NCI-H2081 treated with DMSO at 0.1 percent for 48 hours (cell line): Measurements from ENCODE around the gene RAVER2.
"Not testable (repeated sequence)": the region's sequence is repeated elsewhere in the genome, so short reads cannot be mapped to it uniquely, and the experiment has no call there.

Experiments used
- DNase-seq: peaks from one replicate; lab custom pipeline; 2025; lab: John Stamatoyannopoulos, UW

RAVER2 gene

DNA sequence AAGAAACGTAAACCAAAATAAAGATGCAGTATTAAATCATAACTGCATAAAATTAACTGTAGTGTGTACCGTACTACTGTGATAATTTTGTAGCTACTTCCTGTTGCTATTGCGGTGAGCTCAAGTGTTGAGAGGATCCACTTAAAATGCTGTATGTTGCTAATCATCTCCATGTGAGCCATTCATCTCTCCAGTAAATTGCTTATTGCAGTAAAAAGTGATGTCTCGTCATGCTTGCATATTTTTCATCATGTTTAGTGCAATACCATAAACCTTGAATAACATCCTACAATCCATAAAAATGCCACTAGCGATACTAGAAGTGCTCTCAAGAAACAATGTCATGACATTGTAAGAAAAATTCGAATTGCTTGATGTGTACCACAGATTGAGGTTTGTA lies 66.3 kb downstream of the RAVER2 start:
- no peak for DNase-seq

DNA sequence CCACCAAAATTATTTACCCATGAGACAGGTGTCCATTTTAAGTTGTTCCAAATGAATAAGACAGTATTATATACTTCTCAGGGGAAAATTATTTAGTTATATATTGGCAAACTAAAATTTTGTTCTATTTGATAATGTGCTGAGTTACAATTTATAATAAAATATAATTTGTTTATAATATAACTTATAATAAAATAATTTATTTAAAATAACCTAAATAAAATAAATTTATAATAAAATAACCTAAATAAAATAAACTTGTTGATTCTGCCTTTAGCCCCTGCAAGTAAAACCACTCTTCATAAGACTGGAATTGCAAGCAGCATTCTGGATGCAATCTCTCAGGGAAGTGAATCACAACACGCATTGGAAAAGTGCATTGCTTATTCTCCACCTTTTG lies 69.6 kb downstream of the RAVER2 start:
- DNase-seq, result no peak

DNA sequence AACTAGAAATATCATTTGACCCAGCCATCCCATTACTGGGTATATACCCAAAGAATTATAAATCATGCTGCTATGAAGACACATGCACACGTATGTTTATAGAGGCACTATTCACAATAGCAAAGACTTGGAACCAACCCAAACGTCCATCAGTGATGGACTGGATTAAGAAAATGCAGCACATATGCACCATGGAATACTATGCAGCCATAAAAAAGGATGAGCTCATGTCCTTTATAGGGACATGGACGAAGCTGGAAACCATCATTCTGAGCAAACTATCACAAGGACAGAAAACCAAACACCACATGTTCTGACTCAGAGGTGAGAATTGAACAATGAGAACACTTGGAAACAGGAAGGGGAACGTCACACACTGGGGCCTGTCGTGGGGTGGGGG lies 72.5 kb downstream of the RAVER2 start:
- DNase-seq, result not testable (repeated sequence)

DNA sequence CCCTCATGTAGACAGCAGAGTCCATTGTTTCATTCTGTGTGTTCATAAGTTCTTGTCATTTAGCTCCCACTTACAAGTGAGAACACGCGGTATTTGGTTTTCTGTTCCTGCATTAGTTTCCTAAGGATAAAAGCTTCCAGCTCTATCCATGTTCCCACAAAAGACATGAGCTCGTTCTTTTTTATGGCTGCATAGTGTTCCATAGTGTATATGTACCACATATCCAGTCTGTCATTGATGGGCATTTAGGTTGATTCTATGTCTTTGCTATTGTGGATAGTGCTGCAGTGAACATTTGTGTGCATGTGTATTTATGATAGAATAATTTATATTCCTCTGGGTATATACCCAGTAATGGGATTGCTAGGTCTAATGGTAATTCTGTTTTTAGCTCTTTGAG lies 75.7 kb downstream of the RAVER2 start:
- DNase-seq, result not testable (repeated sequence)

DNA sequence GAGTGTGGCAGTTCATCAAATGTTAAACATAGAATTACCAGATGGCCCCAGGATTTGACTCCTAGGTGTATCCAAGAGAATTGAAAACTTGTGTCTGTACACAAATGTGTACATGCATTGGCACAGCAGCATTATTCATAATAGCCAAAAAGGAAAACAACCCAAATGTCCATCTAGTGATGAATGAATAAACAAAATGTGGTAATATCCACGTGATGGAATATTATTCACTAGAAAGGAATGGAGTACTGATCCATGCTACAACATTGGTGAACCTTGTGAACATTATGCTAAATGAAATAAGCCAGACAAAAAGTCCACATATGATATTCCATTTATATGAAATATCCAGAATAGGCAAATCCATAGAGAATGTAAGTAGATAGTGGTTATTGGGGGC lies 77.7 kb downstream of the RAVER2 start:
- DNase-seq, result no peak

DNA sequence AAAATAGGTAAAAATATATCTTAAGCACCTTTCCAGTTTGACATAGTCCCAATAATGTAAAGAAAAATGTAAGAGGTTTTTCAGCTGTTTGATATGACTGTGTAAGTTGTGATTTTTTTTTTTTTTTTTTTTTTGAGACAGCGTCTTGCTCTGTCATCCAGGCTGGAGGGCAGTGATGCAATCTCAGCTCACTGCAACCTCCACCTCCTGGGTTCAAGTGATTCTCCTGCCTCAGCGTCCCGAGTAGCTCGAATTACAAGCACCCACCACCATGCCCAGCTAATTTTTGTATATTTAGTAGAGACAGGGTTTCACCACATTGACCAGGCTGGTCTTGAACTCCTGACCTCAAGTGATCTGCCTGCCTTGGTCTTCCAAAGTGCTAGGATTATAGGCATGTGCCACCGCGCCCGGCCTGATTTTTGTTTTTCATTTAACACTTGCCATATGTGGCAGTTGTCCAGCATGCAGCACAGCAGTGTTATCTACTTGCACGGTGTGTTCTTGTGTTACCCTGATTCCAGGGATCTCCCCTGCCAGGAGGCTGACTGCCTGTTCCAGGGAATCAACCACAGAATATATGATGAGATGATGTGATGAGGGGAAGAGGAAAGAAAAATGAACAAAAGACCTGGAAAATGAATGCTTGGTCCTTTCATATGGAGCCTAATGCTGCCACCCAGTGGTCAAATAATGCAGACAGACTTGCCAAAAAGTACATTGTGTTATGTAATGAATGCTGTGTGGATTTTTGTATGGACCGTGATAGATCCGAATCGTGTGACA lies 79.0 kb downstream of the RAVER2 start:
- DNase-seq, result peak; percentile 39

DNA sequence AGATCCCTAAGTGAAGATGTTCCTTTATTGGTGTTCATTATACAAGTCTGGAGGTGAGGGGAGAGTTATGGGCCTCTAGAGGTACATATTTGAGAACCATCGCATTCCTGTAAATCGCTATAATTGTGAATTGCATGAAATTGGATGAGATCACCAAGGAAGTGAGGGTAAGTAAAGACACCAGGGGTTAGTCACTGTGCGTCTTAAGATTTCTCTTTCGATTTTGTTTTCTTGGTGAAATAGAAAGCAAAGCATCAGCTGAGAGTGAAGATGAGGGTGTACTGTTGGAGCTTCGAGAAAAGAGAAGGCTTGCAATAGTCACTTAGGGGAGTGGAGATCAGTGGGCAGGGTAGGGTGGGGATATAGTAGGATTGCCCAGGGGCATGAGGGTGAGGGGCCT lies 82.1 kb downstream of the RAVER2 start:
- DNase-seq, result no peak

DNA sequence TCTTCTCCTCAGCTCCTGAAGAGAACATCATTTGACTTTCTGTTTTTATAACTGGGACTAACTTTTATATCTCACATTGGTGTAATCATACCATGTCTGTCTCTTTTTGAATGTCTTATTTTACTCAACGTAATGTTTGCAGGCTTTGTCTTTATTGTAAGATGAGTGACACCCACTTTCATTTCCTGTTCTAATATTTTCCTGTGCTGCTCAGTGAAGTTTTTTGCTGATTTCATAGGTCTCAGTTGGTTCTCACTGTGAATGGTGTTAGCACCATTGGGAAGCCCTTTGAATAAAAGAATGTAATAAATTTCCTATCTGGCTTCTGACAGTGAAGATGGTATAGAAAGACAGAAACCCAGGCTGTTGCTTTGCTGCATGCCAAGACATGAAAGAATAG lies 84.0 kb downstream of the RAVER2 start:
- DNase-seq, result no peak

DNA sequence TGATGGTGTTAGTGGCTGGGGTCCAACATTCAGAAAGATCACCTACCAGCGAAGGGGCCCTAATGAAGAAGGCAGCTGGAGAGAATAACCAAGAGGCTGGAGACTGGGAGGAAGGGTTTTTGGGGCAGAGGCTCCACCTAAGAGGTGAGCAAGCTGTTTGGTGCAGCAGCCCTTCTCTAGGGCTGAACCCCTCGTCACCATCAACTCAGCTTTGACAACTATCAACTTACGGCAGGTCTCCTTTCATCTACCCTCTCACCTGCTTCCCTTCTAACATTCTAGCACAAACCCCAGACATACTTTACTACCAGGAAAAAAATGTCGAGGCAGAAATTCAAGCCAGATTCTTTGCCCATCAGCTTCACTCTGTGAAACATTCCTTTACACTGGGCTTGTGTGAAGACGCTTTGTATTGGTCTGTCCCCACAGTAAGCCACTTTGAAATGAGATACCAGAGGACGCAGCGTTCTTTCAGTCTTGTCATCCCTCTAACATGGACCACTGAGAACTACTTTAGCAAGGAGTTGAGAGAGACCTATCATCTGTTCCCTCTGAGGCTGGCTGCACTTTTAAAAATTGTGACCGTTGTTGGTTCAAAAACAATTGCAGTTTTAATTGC lies 84.6 kb downstream of the RAVER2 start:
- no peak for DNase-seq

DNA sequence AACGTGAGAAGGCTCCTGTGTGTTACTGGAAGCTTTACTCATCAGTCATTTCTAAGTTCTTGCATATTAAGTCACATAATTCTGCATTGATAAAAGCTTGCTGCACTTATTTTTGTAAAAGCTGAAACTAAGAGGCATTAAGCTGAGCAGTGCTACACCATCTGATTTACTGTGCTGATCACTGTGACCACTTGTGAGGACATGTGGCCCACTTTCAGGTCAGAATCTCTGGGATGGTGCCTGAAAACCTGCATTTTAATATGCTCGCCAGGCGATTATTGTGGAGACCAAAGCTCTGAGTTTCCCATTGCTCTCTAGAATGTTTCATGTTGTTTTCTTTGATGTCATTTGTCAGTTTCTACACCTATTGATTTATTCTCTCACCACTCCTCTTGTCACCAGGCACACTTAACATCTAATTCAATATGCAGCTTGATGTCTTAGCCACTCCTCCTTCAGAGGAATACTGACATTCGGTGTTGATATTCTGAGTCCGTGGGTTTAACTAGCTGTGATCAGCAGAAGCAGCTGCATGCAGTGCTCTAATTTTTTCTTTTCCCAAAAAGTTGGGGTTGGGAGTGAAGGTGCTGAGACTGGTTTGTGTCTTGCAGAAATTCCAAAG lies 85.3 kb downstream of the RAVER2 start:
- no peak for DNase-seq

DNA sequence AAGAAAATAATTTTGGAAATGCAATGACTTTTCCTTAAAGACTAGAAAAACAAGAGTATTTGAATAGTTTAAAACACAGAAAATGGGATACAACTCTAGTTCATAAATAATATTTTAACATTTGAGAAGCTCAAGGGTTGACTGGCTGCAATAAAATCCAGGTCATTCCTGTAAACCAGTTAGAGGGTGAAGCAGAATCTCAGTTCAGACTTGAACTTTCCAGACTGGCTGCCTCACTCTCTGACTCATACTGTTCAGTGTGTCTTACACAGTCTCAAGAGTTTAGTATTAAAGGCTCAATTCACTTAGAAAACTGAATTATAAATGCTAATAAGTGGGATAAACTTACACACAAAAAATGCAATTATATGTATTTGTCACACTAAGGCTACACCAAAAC lies 89.9 kb downstream of the RAVER2 start:
- no peak for DNase-seq

DNA sequence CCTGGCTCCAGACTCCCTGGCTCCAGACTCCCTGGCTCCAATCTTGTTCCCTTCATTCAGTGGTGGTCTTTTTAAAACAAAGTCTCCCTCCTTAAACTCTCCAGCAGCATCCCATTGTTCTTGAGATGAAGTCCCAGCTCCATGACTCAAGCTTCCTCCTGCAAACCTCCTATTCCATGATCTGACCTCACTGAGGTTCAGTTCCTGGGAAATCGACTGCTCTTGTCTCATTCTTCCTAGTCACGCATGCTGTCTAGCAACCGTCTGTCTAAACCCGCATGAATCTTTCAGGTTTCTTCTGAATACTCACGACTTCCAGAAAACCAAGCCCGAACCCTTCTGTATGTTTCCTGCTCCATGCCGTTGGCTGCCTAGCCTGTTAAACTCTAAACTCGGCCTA lies 91.9 kb downstream of the RAVER2 start:
- DNase-seq, result no peak

DNA sequence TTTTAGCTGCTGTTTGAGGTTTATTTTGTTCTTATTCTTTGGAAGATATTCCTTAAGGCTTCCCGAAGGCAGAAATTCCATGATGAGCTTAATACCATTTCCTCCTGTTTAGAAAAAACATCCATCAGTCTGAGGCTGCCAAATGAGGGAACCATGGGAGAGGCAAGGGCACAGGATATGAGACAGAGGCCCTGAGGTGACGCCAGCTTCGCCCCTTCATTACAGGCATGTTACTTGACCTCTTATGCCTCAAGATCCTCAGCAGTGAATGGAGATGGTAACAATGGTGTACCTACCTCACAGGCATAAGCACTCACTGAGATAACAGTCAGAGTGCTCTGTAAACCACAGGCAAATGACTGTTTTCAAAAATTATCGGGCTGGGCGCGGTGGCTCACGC lies 93.6 kb downstream of the RAVER2 start:
- no peak for DNase-seq

DNA sequence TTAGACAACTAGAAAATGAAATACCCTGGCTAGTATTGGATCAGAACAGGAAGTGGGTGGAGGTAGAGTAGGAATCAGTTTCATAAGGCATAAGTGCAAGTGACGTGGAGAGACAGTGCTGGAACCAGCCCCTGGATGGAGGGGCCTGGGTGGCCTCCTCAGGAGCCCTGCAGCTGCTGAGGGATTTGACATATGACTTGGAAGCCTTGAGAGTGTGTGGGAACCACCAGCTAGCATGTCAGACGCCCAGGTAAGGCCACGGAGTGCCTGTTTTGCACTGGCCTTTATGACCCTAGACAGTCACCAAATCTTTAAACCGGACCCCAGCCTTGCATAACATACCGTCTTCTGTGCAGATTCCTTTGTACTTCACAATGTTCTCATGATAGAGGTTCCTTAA lies 94.4 kb downstream of the RAVER2 start:
- DNase-seq, result no peak

DNA sequence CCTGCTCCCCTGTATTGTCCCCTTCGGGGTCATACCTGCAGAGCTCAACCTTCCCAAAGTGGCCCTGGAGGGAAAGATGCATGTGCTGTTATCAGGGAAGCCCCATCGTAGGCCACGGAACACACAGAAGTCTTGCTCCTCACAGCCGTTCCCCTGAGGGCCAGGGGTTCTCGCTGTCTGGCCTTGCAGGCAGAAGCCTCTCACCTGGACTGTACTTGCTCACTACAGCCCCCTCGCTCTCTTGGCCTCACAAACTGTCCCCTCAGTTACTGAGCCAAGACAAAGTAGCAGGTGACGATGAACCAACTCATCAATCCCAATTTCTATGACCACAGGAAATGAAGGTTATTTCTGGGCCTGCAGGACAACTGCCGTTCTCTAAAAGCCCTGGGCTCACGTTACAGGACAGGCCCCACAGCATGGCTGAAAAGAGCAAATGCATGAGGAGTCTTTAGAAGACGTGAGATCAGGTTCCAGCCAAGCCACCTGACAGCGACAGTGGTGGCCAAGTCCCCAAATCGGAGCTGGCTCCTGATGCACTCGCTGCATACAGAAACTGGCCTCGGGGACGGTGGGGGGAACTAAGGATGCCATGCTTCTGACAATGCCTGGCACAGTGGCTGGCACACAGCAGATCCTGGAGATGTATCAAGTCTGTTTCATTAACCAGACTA lies 95.0 kb downstream of the RAVER2 start:
- no peak for DNase-seq

DNA sequence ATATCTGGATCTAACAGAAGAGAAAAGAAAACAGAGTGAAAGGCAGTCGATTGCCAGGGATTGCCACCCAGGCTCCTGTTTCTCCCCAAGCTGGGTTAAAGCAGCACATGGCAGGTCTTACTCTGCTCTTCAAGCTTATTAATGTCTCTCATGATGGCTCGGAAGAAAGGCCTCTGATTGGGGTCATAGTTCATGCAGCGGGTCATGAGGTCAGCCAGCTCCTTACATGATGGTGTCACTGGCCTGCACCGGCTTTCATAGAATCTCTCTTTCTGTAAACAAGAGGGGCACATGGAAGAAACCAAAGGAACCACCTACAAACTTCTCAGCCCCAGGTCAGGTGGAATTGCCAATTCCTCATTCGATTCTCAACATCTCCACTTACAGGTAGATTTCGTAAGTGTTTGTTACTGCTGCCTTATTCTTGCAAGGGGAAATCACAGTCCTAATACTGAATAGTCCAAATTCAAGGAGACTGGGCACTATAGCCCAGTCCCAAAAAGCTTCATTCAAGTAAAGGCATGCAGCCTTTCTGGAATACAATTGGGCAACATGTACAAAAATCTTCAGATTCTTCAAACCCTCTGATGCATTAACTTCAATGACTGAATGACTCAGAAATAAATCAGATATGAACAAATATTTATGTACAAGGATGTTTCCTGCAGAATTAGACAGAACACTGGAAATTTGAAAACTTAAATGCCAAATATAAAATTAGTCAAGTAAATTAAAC lies 96.6 kb downstream of the RAVER2 start:
- DNase-seq, result no peak

DNA sequence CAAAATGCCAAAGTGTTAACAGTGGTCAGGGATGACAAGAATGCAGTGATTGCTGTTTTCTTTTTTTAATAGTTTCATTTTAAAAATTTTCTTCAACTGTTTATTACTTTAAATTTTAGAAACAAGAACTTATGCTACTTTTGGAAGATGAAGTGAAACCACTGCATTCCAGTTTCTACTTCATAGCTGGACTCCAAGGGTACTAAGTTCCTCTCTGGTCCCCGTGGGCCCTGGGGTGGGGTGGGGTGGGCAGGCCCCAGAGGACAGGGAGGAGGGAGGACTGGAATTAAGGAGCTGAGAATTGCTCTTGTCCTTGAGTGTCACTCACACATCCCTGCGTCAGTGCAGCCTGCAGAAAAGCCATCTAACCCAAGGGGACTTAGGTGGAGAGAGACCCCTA lies 97.3 kb downstream of the RAVER2 start:
- DNase-seq, result no peak

DNA sequence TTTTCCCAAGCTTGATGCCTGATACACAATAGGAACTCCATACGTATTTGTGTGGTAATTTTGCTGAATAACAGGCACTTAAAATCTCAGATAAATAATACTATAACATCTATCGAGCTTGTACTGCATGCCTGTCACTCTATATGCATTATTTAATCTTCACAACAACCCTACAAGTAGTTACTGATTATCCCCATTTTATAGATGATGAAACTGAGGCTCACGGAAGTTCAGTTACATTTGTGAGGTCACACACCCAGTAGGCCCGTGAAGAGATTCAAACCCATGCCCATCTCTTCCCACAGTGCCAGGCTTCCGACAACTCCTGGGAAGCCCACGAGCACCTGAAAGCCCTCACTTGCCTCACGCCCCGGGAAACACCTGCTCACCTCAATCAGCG lies 98.8 kb downstream of the RAVER2 start:
- no peak for DNase-seq

DNA sequence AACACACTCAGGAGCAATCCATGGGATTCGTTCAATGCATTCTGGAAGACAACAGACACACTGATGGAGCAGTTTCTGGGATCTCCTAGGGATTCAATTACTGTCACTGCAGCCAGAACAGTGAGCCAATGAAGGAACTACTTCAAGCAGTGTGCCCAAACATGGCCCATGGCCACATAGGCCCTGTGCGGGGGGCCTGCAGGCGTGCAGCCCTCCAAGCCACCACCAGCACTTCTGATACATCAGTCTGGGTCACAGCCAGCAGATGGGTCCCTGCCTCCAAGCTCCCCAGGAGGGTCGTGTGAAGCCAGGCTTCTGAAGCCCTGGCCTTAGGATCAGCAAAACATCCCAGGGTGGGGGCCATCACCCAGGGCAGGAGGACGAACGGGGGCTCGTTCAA lies 99.3 kb downstream of the RAVER2 start:
- no peak for DNase-seq

DNA sequence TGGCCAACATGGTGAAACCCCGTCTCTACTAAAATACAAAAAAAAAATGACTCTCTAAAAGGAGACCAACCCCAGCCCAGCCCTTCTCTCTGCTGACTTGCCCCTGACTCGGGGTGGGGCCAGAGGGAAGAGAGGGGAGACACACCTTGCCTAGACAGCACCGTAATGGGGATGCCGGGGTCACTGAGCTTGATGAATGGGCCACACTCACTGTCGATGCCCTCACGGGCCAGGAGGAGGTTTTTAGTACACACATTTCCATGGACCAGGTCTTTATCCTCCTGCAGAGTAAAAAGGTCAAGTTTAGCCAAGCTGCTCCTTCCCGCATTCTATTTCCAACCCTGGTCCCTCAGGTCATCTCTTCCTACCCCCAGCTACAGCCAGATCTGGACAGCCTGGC lies 99.7 kb downstream of the RAVER2 start:
- no peak for DNase-seq

DNA sequence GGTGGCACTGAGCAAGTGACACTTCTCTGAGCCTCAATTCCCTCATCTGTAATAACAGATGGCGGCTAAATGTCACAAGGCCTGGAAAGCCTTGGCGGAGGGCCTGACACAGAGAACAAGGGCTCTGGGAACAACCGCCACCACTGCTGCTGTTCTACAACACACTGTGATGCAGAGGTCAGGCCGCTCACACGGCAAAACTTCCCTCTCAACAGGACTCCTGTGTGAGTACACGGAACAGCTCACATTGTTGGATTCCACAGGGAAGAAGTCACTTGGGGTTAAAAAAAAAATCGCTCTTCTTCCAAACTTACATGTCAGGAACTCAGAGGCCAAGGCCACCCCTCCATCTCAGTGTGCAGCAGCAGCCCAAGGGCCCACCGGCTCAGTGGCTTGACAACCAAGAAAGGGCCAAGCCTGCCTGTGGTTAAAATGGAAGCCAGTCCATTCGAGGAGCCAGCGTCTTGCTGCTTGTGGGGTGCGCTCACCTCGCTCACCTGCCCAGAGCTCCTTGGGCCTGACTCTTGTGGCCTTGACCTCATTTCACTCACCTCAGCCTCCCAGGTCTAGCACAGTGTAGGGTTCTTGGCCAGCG lies 101.1 kb downstream of the RAVER2 start:
- DNase-seq, result no peak
